ENCODE measurements around the gene FCGR1A. TPM values are rescaled to one million over a fixed set of nuclear protein-coding genes. Genes with fewer than 3 reads are reported as not detected.
"Not testable (repeated sequence)": the region's sequence is repeated elsewhere in the genome, so short reads cannot be mapped to it uniquely, and the experiment has no call there.

Gene FCGR1A
- total RNA-seq, 1 donor from 2014 or later: not detected

DNA sequence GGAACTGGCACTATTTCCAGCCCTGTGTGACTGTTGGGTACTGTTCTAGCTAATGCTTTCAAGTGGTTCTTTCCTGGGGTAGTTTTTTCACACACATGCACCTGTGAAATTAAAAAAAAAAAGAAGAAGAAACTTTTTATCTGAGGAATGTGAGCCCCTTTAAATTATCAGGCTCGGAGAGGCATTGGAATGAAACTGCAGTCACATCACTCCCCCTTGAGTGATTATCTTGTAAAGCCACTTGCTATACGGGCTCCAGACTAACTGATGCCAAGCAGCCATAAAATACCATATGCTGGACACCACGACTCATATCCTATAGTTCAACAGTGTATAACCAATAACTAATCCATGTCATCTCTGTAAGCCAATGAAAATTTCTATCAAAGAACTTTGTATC lies 5.4 kb upstream of the FCGR1A start:
- DNase-seq (ENCODE audit: low read depth in 2 of 2): not testable (repeated sequence)

DNA sequence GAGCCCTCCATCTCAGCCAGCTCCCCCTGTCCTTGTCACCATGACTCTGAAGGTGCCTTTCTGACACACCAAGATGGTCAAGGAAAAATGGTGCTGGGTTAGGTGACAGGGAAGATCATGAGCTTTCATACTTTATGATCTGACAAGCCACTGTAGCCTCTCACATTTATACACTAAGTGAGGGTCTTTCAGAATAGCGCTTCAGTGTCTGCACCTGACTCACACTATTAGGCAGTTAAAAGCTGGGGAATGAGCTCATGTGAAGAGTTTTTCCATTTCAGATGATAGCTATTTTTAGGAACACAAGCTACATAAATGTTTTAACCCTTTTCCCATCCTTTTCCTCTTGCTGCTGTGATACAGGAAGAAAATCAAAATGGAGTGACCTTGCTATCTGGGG lies 4.2 kb upstream of the FCGR1A start:
- DNase-seq (ENCODE audit: low read depth in 2 of 2): not testable (repeated sequence)

DNA sequence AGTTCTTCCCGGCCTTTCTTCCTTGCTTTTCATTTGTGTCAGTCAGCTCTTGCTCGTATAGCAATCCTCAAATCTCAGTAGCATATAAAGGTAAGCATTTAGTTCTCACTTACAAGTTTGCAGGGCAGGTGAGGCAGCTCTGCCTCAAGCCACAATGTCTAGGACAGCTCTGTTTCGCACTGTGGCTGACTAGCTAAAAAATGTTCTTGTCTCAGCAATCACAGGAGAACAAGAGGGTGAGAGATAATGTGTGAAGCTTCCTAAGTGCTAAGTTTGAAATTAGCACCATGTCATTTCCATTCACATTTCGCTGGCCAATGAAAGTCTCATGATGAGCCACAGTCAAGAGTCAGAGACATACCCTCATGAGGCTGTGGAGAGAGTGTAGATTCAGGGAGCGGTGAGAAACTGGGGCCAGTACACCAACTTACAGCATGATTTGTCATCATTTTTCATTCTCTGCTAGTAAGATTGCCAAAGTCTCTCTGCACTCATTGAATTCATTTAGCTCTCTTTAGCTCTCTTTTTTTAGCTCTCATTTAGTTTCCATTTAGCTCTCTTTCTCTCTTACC lies 995 bp upstream of the FCGR1A start:
- DNase-seq (ENCODE audit: low read depth in 2 of 2): not testable (repeated sequence)

DNA sequence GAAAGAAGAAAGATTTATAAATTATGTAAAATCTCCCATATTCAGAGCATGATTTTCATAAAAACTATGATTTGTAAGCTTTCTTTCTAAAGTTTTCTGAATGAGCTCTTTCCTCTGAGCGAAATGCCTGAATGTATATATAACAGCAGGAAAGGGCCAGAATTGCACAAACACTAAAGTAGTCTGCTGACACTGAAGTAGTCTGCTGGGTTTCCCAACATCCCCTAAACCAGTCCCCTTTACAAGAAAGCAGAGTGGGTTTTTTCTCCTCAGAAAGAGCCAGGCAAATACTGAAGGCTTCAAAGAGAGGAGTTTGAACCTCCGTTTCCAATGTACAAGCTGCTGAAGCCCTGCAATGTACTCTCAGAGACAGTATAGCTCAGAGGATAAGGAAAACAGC lies 795 bp downstream of the FCGR1A start:
- not testable (repeated sequence) for DNase-seq (ENCODE audit: low read depth in 2 of 2)

DNA sequence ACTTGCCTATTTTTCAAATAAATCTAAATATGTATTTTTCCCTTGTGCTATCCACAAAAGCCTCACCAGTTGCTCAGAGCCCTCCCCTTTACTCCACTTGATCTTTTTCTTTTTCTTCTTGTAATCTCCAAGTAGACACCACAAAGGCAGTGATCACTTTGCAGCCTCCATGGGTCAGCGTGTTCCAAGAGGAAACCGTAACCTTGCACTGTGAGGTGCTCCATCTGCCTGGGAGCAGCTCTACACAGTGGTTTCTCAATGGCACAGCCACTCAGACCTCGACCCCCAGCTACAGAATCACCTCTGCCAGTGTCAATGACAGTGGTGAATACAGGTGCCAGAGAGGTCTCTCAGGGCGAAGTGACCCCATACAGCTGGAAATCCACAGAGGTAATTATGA lies 1.4 kb downstream of the FCGR1A start:
- DNase-seq (ENCODE audit: low read depth in 2 of 2): not testable (repeated sequence)

DNA sequence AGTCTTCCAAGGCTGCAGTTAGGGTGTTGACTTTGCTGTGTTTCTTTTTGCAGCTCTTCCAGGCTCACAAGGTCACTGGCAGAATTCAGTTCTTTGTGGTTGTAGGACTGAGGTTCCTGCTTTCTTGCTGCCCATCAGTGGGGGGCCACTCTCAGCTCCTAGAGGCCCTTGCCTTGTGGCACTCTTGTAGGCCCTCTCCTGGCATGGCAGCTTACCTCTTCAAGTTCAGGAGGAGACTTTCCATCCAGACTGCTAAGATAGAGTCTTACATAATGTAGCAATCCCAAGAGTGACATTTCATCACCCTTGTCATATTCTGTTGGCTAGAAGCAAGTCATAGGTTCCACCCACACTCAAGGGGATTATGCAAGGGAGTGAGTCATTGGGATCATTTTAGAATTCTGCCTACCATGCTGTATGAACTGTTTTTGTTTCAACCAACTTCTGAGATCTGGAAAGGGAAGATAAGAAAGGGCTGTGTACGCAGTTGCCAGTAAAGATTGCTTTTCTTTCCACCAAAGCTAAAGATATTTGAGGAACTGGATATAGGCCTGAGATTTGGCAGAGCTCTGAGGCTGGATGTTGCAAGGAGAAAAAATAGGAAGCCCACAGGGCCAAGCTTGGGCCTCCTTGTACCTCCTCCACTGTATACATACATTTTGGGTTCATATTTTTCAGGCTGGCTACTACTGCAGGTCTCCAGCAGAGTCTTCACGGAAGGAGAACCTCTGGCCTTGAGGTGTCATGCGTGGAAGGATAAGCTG lies 5.4 kb downstream of the FCGR1A start:
- not testable (repeated sequence) for DNase-seq (ENCODE audit: low read depth in 2 of 2)

DNA sequence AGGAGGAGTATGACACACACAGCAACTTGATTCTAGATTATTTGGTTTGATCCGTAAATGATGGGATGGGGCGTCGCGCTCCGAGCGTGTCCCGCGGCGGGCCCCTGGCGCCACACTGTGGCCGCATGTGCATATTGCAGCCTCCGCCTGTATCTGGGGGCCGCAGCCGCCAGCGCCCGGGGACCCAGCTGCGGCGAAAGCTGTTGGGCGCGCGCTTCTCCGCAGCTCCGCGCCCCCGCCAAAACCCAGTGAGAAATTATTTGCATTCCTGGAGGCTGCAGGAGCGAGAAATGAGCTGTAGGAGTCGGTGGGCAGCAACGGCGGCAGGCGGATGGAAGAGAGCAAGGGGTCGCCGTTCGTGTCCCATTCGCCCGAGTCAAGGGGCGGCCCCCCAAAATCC lies 10.0 kb downstream of the FCGR1A start:
- DNase-seq (ENCODE audit: low read depth in 2 of 2): peak; percentile 30 to 45

DNA sequence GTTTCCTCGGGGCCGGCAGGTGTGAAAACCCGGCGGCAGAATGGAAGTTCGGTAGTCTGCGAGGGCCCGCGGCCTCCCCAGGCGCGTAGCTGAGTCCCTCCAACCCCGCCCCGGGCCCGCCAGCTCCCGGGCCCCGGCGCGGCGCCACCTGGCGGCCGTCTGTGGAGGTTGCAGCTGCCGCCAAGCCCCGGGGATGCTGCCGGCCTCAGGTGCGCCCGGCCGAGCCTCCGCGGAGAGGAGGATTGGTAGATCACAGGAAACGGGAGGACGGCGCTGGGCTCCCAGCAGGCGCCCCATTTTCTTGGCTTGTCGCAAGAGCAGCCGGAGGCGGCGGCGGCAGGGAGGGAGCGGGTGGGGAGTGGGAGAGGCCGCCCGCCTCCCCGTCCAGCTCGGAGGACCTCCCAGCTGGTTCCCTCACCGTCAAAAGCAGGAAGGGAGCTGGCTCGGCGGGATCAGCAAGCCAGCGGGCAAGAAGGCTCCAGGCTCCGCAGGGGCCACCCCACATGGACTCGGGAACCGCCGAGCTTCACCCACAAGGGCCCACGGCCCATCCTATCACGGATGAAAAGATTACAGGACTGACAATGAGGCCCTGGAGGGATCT lies 10.5 kb downstream of the FCGR1A start:
- DNase-seq (ENCODE audit: low read depth in 2 of 2): peak; percentile 45 to 58

DNA sequence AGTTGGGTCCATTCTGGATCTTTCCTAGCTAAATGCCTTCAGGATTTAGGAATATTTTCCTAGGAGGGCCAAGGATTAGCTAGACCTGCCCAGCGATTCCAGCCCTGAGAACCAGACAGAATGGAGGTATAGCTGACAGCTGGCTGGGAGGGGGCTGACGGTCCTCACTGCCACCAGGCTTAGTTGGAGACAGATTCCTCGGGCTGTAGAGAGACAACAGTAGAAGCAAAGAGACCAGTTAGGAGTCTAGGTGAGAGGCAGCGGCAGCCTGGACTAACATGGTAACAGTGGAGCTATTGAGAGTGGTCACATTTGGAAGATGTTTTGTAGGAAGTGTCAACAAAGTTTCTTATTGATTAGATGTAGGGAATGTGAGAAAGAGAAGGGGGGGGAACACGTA lies 11.4 kb downstream of the FCGR1A start:
- not testable (repeated sequence) for DNase-seq (ENCODE audit: low read depth in 2 of 2)

DNA sequence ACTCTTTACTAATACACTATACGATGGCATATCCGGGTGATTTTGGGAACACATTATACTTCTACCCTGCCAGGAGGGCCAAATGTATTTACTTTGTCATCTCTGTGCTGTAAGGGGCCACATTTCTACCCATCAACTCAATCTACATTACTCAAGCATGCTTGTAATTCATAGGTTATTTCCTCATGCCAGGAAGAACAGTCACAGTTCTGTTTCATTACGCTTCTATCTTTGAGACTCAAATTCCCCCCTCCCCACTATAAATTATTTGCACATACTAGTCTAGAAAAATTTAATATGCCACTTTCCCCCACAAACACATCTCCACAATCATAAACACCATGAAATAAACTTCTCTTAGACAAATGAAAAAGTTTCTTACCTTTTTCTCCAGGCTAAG lies 19.1 kb downstream of the FCGR1A start:
- not testable (repeated sequence) for DNase-seq (ENCODE audit: low read depth in 2 of 2)

DNA sequence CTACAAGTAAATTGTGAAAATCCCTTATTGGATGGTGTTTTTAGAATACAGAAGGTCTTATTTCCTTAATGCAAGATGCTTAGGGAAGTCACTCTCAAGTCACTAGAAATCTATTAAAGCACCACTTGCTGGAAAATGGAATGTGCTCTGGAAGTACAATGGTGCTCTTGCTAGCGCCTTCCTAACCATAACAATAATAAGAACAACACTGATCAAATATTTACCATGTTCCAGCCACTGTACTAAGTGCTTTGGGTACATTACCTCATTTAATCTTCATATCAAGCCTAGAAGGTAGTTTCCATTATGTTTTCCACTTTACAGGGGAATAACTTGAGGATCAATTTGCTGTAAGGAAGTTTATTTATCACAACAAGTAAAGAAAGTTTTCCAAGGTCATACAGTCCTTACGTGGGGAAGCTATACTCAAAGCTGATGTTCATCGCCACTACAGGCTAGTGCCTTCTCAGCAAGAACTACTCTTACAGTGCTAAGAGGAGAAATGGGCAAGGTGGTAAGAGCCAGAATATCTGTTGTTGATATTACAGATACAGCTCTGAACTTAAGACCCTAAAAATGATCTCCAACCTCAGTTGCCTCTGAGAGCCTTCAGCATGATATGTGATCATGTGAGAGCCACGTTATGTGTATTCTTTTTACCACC lies 22.1 kb downstream of the FCGR1A start:
- DNase-seq (ENCODE audit: low read depth in 2 of 2): not testable (repeated sequence)

DNA sequence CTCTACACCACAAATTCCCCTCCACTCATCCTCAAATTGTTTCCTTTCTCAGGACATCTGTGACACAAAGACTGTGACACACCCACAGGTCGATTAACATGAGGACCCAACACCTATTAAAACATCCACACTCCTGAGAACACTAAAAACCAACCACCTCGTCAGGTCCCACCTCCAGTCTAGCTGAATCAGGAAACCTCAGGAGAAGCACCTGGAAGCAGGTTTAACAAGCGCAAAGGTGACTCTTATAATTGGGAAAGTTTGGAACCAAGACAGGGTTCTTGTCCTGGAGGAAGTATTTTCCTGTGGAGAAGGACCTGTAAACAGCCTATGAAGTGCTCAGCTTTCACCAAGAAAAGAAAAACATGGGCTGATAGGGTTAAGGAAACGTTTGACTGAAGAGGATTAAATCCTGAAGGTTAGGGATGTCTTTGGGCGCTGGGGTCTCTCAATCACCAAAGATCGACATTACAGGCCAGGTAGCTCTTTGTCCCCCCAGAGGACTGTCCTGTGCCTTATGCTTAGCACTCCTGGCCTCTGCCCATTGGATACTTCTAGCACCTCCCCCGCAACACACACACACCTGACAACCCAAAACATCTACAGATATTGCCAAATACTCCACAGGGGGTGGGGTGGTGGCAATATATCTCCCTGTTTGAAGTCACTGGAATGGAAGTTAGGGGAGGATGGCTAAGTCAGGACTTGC lies 28.4 kb downstream of the FCGR1A start:
- DNase-seq (ENCODE audit: low read depth in 2 of 2): not testable (repeated sequence)

DNA sequence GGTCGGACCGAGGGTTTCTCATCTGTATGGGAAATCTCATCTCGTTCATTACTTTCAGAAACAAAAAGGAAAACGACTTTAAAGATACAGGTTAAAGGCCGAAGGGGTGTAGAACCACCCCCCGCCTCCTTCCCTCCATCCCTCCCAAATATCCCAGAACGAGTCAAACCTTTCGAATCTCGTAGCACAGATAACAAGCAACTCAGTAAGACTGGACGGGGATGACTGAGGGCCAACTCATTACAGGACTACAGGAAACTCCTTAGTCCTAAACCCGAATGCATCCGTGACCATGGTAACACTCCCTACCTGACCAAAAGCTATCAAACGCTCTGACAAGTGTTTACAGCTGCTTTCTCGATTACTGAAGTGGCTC lies 29.0 kb downstream of the FCGR1A start:
- DNase-seq (ENCODE audit: low read depth in 2 of 2): not testable (repeated sequence)

DNA sequence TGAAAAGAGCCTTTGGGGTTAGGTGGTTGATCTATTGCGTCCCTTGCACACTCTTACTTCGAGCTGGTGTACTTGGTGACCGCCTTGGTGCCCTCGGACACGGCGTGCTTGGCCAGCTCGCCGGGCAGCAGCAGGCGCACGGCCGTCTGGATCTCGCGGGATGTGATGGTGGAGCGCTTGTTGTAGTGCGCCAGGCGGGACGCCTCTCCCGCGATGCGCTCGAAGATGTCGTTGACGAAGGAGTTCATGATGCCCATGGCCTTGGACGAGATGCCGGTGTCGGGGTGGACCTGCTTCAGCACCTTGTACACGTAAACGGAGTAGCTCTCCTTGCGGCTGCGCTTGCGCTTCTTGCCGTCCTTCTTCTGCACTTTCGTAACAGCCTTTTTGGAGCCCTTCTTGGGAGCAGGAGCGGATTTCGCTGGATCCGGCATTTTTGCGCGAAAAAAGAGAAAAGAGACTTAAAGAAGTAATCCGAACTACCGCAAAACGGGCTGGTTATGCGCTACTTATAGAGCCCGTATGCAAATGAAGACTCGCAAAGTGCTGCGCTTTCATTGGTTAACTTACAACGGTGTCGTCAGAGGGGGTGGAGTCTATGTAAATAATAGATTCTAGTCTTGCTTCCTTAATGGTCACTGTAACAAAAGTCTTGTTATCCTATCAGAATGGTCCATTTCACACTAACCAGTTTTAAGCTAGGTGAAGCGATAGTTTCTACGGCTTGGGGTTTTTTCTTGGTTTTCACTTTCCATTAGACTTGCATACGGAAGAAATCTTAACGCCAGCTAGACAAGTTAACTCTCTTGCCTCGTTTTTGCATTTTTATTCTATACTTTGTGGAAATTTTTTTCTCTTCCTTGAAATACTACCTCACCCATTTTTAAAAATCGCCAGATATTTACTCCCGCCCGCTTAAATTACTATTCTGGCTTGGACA lies 29.7 kb downstream of the FCGR1A start:
- DNase-seq (ENCODE audit: low read depth in 2 of 2): peak; percentile 89

DNA sequence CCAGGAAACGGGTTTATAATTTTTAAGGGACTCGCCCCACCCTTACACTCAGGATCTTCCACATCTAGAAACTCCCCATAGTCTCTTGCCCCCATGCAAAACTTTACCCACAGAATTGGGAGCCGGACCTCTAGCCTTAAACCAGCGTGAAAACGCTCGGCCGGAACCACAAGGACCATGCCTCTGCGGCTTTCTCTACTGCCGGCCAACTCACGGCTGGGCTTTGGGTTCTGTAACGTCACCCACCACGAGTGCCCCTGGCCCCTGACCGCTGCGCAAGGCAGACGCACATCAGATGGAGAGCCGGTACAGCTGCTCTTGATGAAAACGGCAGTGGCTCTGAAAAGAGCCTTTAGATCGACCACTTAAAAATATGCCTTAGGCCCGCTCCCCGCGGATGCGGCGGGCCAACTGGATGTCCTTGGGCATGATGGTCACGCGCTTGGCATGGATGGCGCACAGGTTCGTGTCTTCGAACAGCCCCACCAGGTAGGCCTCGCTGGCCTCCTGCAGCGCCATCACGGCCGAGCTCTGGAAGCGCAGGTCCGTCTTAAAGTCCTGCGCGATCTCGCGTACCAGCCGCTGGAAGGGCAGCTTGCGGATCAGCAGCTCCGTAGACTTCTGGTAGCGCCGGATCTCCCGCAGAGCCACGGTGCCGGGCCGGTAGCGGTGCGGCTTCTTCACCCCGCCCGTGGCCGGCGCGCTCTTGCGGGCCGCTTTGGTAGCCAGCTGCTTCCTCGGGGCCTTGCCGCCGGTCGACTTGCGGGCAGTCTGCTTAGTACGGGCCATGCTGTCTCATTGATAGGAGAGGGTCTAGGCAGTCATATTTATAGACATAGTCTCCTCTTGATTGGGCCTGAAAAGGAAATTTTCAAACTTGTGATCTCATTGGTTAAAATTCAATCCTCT lies 30.7 kb downstream of the FCGR1A start:
- peak; percentile 40 to 66 for DNase-seq (ENCODE audit: low read depth in 2 of 2)

DNA sequence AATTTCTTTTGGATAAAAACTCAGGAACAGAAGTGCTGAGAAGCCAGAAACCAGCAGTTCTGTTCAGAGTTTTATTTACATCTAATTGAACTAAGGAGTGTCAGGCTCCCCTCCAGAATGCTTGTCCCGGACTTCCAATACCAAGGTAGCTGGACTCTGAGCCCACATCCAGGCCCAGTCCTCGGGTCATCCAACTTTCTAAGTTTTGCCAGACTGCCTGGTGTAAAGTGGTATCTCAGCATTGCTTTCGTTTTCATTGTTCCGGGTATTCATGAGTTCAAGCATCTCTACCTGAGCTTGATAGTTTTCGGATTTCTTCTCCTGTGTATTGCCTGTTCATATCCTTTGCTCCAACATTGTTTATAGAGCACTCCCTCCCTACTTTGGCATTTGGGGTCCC lies 37.9 kb downstream of the FCGR1A start:
- not testable (repeated sequence) for DNase-seq (ENCODE audit: low read depth in 2 of 2)

DNA sequence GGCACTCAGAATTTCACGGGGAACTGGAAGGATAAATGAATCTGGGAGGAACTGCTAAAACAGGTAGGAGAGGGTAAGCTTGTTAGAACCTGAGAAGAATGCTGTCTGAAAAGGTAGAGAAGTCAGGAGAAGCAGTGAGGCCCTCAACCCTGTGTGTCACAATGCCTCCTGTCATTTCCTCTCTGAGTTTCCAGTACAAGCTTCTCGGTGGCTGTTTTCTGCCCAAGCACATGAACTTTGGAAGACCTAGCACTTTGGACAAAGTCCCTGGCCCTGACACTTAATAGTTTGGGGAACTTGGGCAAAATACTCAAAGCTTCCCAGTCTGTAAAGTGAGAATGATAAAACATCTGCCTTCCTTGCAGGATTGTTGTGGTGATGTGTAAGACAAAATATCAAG lies 44.1 kb downstream of the FCGR1A start:
- DNase-seq (ENCODE audit: low read depth in 2 of 2): not testable (repeated sequence)

DNA sequence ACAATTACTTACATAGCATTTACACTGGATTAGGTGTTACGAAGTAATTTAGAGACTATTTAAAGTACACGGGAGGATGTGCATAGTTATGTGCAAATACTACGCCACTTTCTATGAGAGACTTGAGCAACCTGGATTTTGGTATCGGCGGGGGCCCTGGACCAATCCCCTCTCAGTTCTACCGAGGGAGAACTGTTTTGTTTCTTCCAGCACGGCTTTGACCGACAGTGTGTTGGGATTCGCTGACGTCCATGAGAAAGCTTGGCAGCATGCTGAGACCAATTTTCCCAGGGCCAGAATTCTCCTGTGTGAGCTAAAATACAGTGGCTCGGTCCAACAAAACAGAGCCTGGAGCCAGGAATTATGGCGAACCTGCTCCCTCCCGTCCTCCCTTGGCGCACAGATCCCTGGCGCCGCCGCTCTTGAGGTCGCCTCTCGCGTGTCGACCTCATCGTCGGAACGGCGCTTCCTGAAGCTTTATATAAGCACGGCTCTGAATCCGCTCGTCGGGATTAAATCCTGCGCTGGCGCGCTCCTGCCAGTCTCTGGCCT lies 49.3 kb downstream of the FCGR1A start:
- DNase-seq (ENCODE audit: low read depth in 2 of 2): not testable (repeated sequence)

Measured in lung microvascular endothelial cell (primary cell).